Heart left ventricle (tissue), 13 donors: Measurements from ENCODE around the gene CRISPLD2.

Experiments used
- CTCF ChIP-seq, 12 donors: fragments of 200-600 bp; sonication (generic) in 4 of 12; IDR thresholded peaks; one replicate each; pipeline versions ENCODE4 v1.5.0 to v1.8.0; 2018 to 2022; ENCODE audit warnings: antibody characterized with exemption in 12 of 12, mild to moderate bottlenecking in 5 of 12
- POLR2A ChIP-seq, 2 donors: fragments of 450-650 bp; IDR thresholded peaks; one replicate each; pipeline ENCODE4 v1.6.1; 2017; ENCODE audit warnings: antibody characterized with exemption in 2 of 2, mild to moderate bottlenecking in 2 of 2, moderate library complexity in 2 of 2
- donor health status: ischemic (EF 13 %, LVEDD 7.1; RV severe dilation, severe dysfunction).
- donor health status: DM: no; HTN: yes; CAD: no.
- donor health status: DM: no; HTN: no; CAD: no.
- donor health status: ischemic (EF 25% LVEDD 6.9; RV normal size, moderate dysfunction).
- donor health status: ischemic (EF 25% LVEDD 5.7; RV mildly dilated, moderate dysfunction).
- donor health status: ischemic (EF 35%, LVEDD 5.7; RV mildly dilated, moderate dysfunction).
- donor health status: nonischemic (EF 11% LVEDD 7.7; RV severe dilation, severe dysfunction).
- donor health status: DM: yes; HTN: yes; CAD: no.
- donor health status: PGD.
- donor health status: ischemic (EF 29% LVEDD 5.4; RV normal size, mild dysfunction).
- donor health status: nonischemic (EF 23%, LVEDD 6.1; RV moderate dilation, normal function).

GRCh38 chr16:84828322-84828721 lies 8.5 kb downstream of the CRISPLD2 start:
- no peak for TF ChIP-seq CTCF (IDR thresholded peaks at IDR 0.05)
- no peak for TF ChIP-seq POLR2A (IDR thresholded peaks at IDR 0.05)
